ENCODE data around the gene HDAC10.

Gene HDAC10

GRCh38 chr22:50198624-50199017, 52.4 kb downstream of the HDAC10 start:
- DNase-seq = no peak

- no peak for DNase-seq
Observed at GRCh38 chr22:50197856-50198623, 53.0 kb downstream of the HDAC10 start.

- no peak for DNase-seq
Observed at GRCh38 chr22:50197000-50197800, 53.9 kb downstream of the HDAC10 start.

GRCh38 chr22:50196256-50196655, 54.8 kb downstream of the HDAC10 start:
- no peak for DNase-seq
